SK-N-DZ (cell line): Measurements from ENCODE around the gene USP17L28. TPM values are rescaled to one million over a fixed set of nuclear protein-coding genes. Genes with fewer than 3 reads are reported as not detected.
"Not testable (repeated sequence)": the region's sequence is repeated elsewhere in the genome, so short reads cannot be mapped to it uniquely, and the experiment has no call there.

Source experiments
- DNase-seq: peaks from one replicate; pipeline ENCODE4 v3.0.0-alpha.2; 2015; ENCODE audit warnings: low spot score
- polyA plus RNA-seq, 2 experiments: library from polyadenylated mRNA; depleted of rRNA; stranded (reverse); fragments of >200 nt; gene quantifications; 2 replicates each; pipeline ENCODE4 v1.2.3, GENCODE V29; 2014

USP17L28 gene
- not detected in 2 replicates for polyA plus RNA-seq (2014; cell fraction: cytosol; rRNA removed)
- polyA plus RNA-seq (2014; cell fraction: nucleus; rRNA removed) = not detected in 2 replicates

GRCh38 chr4:9348593-9348992 lies at the start of gene USP17L28:
Gene USP17L28 (plus strand): TSS chr4:9348893. CDS start chr4:9348893, 0 bp downstream.
- DNase-seq = not testable (repeated sequence)

- not testable (repeated sequence) for DNase-seq
These were observed 24.5 kb upstream of the USP17L28 start for GRCh38 chr4:9324191-9324590.

GRCh38 chr4:9324865-9325264 lies 23.8 kb upstream of the USP17L28 start, which contains the start of gene USP17L24:
Gene USP17L24 (plus strand): TSS chr4:9325165. CDS start chr4:9325165, 0 bp downstream.
- DNase-seq = not testable (repeated sequence)

GRCh38 chr4:9329611-9330010 lies 19.1 kb upstream of the USP17L28 start, which contains the start of gene USP17L25:
Gene USP17L25 (plus strand): TSS chr4:9329911. CDS start chr4:9329911, 0 bp downstream.
- not testable (repeated sequence) for DNase-seq

- DNase-seq = not testable (repeated sequence)
These were observed 14.3 kb upstream of the USP17L28 start, which contains the start of gene USP17L26 for GRCh38 chr4:9334358-9334757. Gene USP17L26 (plus strand): TSS chr4:9334658. CDS start chr4:9334658, 0 bp downstream.

- DNase-seq = not testable (repeated sequence)
These were observed 9.6 kb upstream of the USP17L28 start, which contains the start of gene USP17L5 for GRCh38 chr4:9339103-9339502. Gene USP17L5 (plus strand): TSS chr4:9339403. CDS start chr4:9339403, 0 bp downstream.

GRCh38 chr4:9343848-9344247 lies 4.8 kb upstream of the USP17L28 start, which contains the start of gene USP17L27:
Gene USP17L27 (plus strand): TSS chr4:9344148. CDS start chr4:9344148, 0 bp downstream.
- DNase-seq = not testable (repeated sequence)

- DNase-seq = not testable (repeated sequence)
These were observed 2.2 kb downstream of the USP17L28 start for GRCh38 chr4:9350866-9351265.

GRCh38 chr4:9353338-9353737 lies 4.6 kb downstream of the USP17L28 start, which contains the start of gene USP17L29:
Gene USP17L29 (plus strand): TSS chr4:9353638. CDS start chr4:9353638, 0 bp downstream.
- not testable (repeated sequence) for DNase-seq

GRCh38 chr4:9362829-9363228 lies 14.1 kb downstream of the USP17L28 start, which contains the start of gene USP17L30:
Gene USP17L30 (plus strand): TSS chr4:9363129. CDS start chr4:9363129, 0 bp downstream.
- DNase-seq = not testable (repeated sequence)

GRCh38 chr4:9379881-9380280 lies 31.2 kb downstream of the USP17L28 start:
- not testable (repeated sequence) for DNase-seq

- peak; percentile 13 for DNase-seq
These were observed 32.4 kb downstream of the USP17L28 start for GRCh38 chr4:9381012-9381534.

GRCh38 chr4:9384126-9384525 lies 35.4 kb downstream of the USP17L28 start:
- DNase-seq = no peak

- not testable (repeated sequence) for DNase-seq
These were observed 40.3 kb downstream of the USP17L28 start for GRCh38 chr4:9389001-9389400.
